GM21515 (cell line): Measurements from ENCODE around the gene CPO.

Source experiments
- ATAC-seq: cut with Tn5 transposase; IDR thresholded peaks from one replicate; pipeline ENCODE4 v1.9.1; 2021; ENCODE audit not compliant: unreplicated experiment

The CPO gene

DNA sequence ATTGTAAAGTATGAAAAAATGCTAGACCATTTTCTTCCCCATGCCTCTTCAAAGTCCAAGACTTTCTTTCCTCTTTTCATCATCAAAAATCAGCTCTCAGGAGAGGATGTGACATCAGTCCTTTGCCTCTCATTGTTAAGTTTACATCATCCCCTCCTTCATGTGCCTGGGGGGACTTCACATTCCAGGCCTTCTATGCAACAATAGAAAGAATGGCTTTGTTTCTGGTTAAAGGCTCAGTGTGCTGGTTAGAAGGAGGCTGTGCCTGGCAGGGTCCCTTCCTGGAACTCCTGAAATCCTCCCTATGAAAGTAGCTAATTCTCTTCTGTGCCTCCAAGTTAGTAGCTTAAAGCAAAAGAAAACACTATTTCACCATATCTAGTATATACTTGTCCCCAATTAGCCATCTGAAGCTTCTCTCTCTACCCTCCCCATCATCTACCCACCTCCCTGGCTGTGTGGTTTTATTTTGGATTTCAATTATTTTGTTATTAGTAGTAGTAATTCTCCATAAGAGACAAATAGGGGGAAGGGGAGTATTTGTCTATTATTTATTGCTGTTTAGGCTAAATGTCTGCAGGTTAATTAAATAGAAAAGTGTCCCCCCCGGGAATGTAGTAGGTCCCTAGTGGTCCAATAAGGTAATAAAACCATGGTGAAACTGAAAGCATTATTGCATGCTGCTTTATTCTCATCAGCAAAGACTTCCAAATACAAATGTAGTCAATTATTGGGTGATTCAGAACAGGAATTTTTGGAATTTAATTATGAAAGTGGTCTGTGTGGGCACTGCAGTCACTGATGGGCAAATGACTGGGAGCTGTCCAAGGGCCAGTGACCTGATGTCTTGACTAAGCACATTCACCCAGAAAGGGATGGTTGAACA is 69.0 kb downstream of the CPO start:
- no peak for ATAC-seq

DNA sequence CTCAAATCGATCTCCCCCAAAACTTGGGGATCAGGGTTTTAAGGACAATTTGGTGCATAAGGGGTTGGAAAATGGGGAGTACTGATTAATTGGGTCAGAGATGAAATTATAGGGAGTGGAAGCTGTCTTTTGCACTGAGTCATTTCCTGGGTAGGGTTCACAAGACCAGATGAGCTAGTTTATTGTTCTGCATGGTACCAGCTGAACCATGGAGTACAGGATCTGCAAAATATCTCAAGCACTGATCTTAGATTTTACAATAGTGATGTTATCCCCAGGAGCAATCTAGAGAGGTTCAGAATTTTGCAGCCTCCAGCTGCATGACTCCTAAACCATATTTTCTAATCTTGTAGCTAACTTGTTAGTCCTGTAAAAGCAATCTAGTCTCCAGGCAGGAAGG is 73.1 kb downstream of the CPO start:
- ATAC-seq = no peak

DNA sequence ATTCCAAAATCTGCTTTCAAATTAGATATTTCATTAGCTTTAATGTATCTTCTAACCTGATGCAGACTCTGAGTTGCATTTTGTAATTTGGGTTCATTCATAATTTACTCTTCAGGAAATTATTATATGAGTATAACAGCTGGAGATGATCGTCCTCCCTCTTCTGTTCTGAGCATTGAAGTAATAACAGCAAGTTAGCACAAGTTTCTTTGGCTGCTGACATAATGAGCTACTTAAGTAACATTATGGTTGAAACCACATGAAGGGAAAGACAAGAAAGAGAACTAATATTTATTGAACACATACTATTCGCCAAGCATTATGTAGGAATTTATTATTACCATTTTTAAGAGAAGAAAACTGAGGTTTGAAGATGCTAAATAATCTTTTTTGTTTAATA is 75.1 kb downstream of the CPO start:
- no peak for ATAC-seq

DNA sequence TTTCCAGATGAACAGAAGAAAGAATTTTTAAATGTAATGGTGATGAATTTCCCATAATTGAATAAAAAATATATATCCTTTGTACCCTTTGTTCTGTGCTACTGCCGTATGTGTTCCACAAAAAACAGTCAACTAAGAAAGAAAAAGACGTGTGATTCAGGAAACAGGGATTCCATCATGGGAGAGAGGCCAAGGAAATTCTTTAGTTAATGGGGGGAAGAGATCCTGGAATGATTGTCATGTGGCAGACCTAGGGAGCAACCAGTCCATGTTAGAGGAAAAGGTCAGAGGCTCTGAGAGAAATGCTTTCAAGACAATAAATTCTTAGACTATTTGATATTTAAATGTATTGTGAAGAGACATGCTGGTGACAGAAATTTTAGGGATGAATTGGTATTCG is 76.6 kb downstream of the CPO start:
- ATAC-seq = no peak
